ENCODE data around the gene LIPE. TPM values are rescaled to one million over a fixed set of nuclear protein-coding genes. Genes with fewer than 3 reads are reported as not detected.

Gene LIPE
- total and polyA plus RNA-seq, 2 experiments from 2014 or later: 5.8 to 10.9 TPM

DNA sequence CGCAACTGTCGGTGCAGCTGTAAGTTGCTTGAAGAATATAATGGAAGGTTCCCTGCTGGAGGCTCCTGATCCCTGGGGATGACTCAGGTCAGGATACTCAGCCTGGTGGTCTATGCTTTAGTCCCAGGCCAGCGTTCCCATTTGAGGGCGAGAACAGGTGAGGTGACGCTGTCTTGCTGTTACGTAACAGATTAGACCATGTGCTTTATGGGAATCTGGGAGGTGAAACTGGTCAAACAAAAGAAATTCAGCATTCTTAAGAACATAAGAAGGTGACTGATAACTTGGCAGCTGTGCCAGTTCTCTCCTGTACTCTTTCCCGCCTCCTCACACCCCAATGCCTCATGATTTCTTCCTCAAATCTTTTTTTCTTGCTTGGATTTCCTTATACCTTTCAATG, 15.6 kb upstream of the LIPE start, which contains the start of gene CXCL17 (continued):
- TF ChIP-seq, protein P1, sequence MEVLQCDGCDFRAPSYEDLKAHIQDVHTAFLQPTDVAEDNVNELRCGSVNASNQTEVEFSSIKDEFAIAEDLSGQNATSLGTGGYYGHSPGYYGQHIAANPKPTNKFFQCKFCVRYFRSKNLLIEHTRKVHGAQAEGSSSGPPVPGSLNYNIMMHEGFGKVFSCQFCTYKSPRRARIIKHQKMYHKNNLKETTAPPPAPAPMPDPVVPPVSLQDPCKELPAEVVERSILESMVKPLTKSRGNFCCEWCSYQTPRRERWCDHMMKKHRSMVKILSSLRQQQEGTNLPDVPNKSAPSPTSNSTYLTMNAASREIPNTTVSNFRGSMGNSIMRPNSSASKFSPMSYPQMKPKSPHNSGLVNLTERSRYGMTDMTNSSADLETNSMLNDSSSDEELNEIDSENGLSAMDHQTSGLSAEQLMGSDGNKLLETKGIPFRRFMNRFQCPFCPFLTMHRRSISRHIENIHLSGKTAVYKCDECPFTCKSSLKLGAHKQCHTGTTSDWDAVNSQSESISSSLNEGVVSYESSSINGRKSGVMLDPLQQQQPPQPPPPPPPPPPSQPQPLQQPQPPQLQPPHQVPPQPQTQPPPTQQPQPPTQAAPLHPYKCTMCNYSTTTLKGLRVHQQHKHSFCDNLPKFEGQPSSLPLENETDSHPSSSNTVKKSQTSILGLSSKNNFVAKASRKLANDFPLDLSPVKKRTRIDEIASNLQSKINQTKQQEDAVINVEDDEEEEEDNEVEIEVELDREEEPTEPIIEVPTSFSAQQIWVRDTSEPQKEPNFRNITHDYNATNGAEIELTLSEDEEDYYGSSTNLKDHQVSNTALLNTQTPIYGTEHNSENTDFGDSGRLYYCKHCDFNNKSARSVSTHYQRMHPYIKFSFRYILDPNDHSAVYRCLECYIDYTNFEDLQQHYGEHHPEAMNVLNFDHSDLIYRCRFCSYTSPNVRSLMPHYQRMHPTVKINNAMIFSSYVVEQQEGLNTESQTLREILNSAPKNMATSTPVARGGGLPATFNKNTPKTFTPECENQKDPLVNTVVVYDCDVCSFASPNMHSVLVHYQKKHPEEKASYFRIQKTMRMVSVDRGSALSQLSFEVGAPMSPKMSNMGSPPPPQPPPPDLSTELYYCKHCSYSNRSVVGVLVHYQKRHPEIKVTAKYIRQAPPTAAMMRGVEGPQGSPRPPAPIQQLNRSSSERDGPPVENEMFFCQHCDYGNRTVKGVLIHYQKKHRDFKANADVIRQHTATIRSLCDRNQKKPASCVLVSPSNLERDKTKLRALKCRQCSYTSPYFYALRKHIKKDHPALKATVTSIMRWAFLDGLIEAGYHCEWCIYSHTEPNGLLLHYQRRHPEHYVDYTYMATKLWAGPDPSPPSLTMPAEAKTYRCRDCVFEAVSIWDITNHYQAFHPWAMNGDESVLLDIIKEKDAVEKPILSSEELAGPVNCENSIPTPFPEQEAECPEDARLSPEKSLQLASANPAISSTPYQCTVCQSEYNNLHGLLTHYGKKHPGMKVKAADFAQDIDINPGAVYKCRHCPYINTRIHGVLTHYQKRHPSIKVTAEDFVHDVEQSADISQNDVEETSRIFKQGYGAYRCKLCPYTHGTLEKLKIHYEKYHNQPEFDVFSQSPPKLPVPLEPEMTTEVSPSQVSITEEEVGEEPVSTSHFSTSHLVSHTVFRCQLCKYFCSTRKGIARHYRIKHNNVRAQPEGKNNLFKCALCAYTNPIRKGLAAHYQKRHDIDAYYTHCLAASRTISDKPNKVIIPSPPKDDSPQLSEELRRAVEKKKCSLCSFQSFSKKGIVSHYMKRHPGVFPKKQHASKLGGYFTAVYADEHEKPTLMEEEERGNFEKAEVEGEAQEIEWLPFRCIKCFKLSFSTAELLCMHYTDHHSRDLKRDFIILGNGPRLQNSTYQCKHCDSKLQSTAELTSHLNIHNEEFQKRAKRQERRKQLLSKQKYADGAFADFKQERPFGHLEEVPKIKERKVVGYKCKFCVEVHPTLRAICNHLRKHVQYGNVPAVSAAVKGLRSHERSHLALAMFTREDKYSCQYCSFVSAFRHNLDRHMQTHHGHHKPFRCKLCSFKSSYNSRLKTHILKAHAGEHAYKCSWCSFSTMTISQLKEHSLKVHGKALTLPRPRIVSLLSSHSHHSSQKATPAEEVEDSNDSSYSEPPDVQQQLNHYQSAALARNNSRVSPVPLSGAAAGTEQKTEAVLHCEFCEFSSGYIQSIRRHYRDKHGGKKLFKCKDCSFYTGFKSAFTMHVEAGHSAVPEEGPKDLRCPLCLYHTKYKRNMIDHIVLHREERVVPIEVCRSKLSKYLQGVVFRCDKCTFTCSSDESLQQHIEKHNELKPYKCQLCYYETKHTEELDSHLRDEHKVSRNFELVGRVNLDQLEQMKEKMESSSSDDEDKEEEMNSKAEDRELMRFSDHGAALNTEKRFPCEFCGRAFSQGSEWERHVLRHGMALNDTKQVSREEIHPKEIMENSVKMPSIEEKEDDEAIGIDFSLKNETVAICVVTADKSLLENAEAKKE (CRISPR knock-in tag; IDR thresholded peaks at IDR 0.05): no peak
- no peak for TF ChIP-seq ZNF114 (CRISPR knock-in tag; IDR thresholded peaks at IDR 0.05)
- TF ChIP-seq EZH2phosphoT487 (IDR thresholded peaks at IDR 0.05; ENCODE audit: unreplicated experiment): no peak
- no peak for TF ChIP-seq STAT1 (IDR thresholded peaks at IDR 0.05; ENCODE audit: unreplicated experiment)
- TF ChIP-seq EZH2 (IDR thresholded peaks at IDR 0.05; ENCODE audit: low read depth, unreplicated experiment): no peak

DNA sequence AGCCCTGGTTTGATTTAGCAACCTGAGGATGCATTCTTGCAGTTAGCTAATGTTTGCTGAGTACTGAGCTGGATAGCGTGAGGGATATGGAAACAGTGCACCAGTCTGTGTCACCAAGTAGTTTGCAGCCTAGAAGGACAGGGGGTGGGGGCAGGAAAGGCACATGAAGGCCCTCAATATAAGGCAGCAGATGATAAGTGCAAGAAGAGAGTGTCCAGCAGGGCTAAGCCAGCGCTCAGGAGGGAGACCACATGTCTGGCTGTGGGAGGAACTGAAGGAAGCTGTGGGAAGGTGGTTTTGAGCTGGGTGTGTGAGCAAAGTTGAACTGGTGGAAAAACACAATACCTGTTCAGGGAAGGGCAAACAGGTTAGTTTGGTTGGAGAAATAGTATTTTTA, 13.9 kb upstream of the LIPE start:
- Mint-ChIP-seq H3K4me1 (peaks cover 18% of the 10 kb centered on the region), H3K36me3 (ENCODE audit: low read depth) (no peaks in the 10 kb centered on the region), H3K27ac (no peak overlapping the region), H3K4me3 (no peak overlapping the region), H3K27me3 (ENCODE audit: insufficient read depth, low read depth, poor library complexity) (peaks cover 3% of the 10 kb centered on the region), H3K9me3 (no peaks in the 10 kb centered on the region; the same call in 2 of the 3 replicates)
- no peak overlapping the region for H3K4me3 ChIP-seq
- no peak overlapping the region for H3K4me2 ChIP-seq
- H3K4me1 ChIP-seq (ENCODE audit: insufficient read depth): 0 out of 2 replicates have a peak, but pooled peaks cover 5% of the 10 kb centered on the region
- H3K36me3 ChIP-seq (ENCODE audit: insufficient read depth): no peaks in the 10 kb centered on the region
- H3K79me2 ChIP-seq (replicated peaks; ENCODE audit: insufficient read depth): no peaks in the 10 kb centered on the region
- H3K9me2 ChIP-seq (ENCODE audit: insufficient read depth): no peaks in the 10 kb centered on the region
- H3K27ac ChIP-seq (ENCODE audit: low read depth): no peak overlapping the region
- H2AFZ ChIP-seq: no peak overlapping the region
- no peak for TF ChIP-seq CREB1 (CRISPR knock-in tag; IDR thresholded peaks at IDR 0.05; ENCODE audit: low read depth)
- TF ChIP-seq EZH2phosphoT487 (IDR thresholded peaks at IDR 0.05; ENCODE audit: unreplicated experiment): no peak
- no peak for TF ChIP-seq ZNF331 (CRISPR knock-in tag; IDR thresholded peaks at IDR 0.05; ENCODE audit: low read depth)
- peaks cover 4% of the 10 kb centered on the region; the same call in 1 of the 2 replicates for H3F3A ChIP-seq (replicated peaks; ENCODE audit: low read depth)
- DNase-seq (ENCODE audit: low spot score) (no peak), ATAC-seq (no peak)
- H3K27me3 ChIP-seq (ENCODE audit: insufficient read depth): no peaks in the 10 kb centered on the region
- 0 out of 2 replicates have a peak, but pooled peaks cover 3% of the 10 kb centered on the region for H4K20me1 ChIP-seq (replicated peaks; ENCODE audit: insufficient read depth)

Data from GM23338 (cell line).